ENCODE measurements around the gene KCNMA1. TPM values are rescaled to one million over a fixed set of nuclear protein-coding genes. Genes with fewer than 3 reads are reported as not detected.

KCNMA1 gene
- total and polyA plus RNA-seq, 2 donors (not counting 1 experiment from before 2014, with no cell fraction given), result 0.82 to 3.1 TPM

- no peak overlapping the region for H3K27ac Mint-ChIP-seq
- intact Hi-C loops (cut with micrococcal nuclease), result no loop called here
- CTCF ChIA-PET, result no interaction called here
These were observed 104.3 kb downstream of the KCNMA1 start for GRCh38 chr10:77533146-77533886.

DNA sequence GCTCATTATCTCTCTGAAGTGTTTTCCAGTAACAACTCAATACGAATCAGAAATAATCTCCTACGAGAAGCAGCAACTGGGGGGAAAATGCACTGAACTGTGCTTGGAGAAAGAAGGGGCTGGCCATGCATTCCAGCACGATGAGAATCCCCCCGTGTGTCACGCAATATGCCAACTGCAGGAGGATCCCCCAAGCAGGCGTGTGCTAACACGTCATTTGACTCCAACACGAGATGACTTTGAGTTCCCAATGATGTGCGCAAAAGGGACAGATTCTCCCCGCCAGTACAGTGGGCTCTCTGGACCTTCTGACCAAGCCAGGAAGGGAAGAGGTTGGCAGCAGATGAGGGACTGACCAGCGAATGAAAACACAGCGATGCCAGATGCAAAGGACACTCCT, 105.5 kb downstream of the KCNMA1 start:
- no peaks in the 10 kb centered on the region for H3K9me3 ChIP-seq (ENCODE audit: control extremely low read depth in 1 of 3, control insufficient read depth in 2 of 3, insufficient read depth in 1 of 3, low read length in 2 of 3)
- no peak overlapping the region for H3K4me3 ChIP-seq (ENCODE audit: control extremely low read depth in 1 of 5, extremely low read depth in 1 of 5, insufficient read depth in 1 of 5, low read depth in 2 of 5, low read length in 4 of 5)
- intact Hi-C loops (cut with micrococcal nuclease), result no loop called here
- ChIA-PET POLR2A (no interaction called here), CTCF (no interaction called here)
- no peaks in the 10 kb centered on the region for H3K79me2 ChIP-seq (ENCODE audit: control insufficient read depth, insufficient read depth, low read length)
- peaks cover 0 to 2% (median 0%) of the 10 kb centered on the region in 4 experiments for H3K27me3 ChIP-seq (replicated peaks in 1 of 4; ENCODE audit: control extremely low read depth in 1 of 4, control insufficient read depth in 3 of 4, insufficient read depth in 4 of 4, low read length in 3 of 4)
- no peak for DNase-seq
- no peak overlapping the region for H3K27ac Mint-ChIP-seq
- no peaks in the 10 kb centered on the region for H4K20me1 ChIP-seq (ENCODE audit: control insufficient read depth, insufficient read depth, low read length, poor library complexity, severe bottlenecking)
- WGBS (ENCODE audit: insufficient coverage), result 88% methylated on average over 9 of the region's 12 CpGs
- peaks cover 6 to 8% of the 10 kb centered on the region in 2 donors for H3K4me1 ChIP-seq (ENCODE audit: control insufficient read depth in 2 of 2, insufficient read depth in 2 of 2, low read length in 2 of 2)
- H3K27me3 Mint-ChIP-seq, result peaks cover 3% of the 10 kb centered on the region
- no peak overlapping the region for H3K9ac ChIP-seq (ENCODE audit: low read length)
- H2AFZ ChIP-seq (ENCODE audit: insufficient read depth, low read depth, low read length, poor library complexity, severe bottlenecking), result peak overlapping the region; percentile 24
- ATAC-seq (ENCODE audit: low read depth), result no peak
- H3K9me3 Mint-ChIP-seq (ENCODE audit: insufficient read depth), result no peaks in the 10 kb centered on the region
- H3K36me3 ChIP-seq (replicated peaks in 1 of 2; ENCODE audit: control extremely low read depth in 1 of 2, control insufficient read depth in 1 of 2, extremely low read depth in 1 of 2, insufficient read depth in 2 of 2, low read length in 1 of 2), result no peaks in the 10 kb centered on the region
- H3K4me3 Mint-ChIP-seq, result no peak overlapping the region
- peaks cover 13% of the 10 kb centered on the region for H3K4me1 Mint-ChIP-seq
- H3K4me2 ChIP-seq (replicated peaks; ENCODE audit: low read depth, low read length, poor library complexity, severe bottlenecking), result no peak overlapping the region
- TF ChIP-seq, protein P1, sequence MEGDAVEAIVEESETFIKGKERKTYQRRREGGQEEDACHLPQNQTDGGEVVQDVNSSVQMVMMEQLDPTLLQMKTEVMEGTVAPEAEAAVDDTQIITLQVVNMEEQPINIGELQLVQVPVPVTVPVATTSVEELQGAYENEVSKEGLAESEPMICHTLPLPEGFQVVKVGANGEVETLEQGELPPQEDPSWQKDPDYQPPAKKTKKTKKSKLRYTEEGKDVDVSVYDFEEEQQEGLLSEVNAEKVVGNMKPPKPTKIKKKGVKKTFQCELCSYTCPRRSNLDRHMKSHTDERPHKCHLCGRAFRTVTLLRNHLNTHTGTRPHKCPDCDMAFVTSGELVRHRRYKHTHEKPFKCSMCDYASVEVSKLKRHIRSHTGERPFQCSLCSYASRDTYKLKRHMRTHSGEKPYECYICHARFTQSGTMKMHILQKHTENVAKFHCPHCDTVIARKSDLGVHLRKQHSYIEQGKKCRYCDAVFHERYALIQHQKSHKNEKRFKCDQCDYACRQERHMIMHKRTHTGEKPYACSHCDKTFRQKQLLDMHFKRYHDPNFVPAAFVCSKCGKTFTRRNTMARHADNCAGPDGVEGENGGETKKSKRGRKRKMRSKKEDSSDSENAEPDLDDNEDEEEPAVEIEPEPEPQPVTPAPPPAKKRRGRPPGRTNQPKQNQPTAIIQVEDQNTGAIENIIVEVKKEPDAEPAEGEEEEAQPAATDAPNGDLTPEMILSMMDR (IDR thresholded peaks at IDR 0.05), result no peak
- no peak for TF ChIP-seq EZH2 (IDR thresholded peaks at IDR 0.05; ENCODE audit: borderline replicate concordance, insufficient read depth, low read depth, low read length, poor library complexity, severe bottlenecking)
- H3K27ac ChIP-seq (ENCODE audit: low read length in 2 of 2), result no peak overlapping the region

More at GRCh38 chr10:77533146-77533886, 104.3 kb downstream of the KCNMA1 start:
- Histone ChIP-seq H3K79me2 (ENCODE audit: control insufficient read depth, insufficient read depth, low read length) (no peaks in the 10 kb centered on the region), H3K4me1 (ENCODE audit: control insufficient read depth in 2 of 2, insufficient read depth in 2 of 2, low read length in 2 of 2) (peaks cover 6 to 8% of the 10 kb centered on the region in 2 donors), H3K9ac (ENCODE audit: low read length) (no peak overlapping the region), H3K36me3 (replicated peaks in 1 of 2; ENCODE audit: control extremely low read depth in 1 of 2, control insufficient read depth in 1 of 2, extremely low read depth in 1 of 2, insufficient read depth in 2 of 2, low read length in 1 of 2) (no peaks in the 10 kb centered on the region), H3K4me2 (replicated peaks; ENCODE audit: low read depth, low read length, poor library complexity, severe bottlenecking) (no peak overlapping the region), H3K9me3 (ENCODE audit: control extremely low read depth in 1 of 3, control insufficient read depth in 2 of 3, insufficient read depth in 1 of 3, low read length in 2 of 3) (no peaks in the 10 kb centered on the region), H4K20me1 (ENCODE audit: control insufficient read depth, insufficient read depth, low read length, poor library complexity, severe bottlenecking) (no peaks in the 10 kb centered on the region), H2AFZ (ENCODE audit: insufficient read depth, low read depth, low read length, poor library complexity, severe bottlenecking) (no peak overlapping the region), H3K27me3 (replicated peaks in 1 of 4; ENCODE audit: control extremely low read depth in 1 of 4, control insufficient read depth in 3 of 4, insufficient read depth in 4 of 4, low read length in 3 of 4) (peaks cover 0 to 2% (median 0%) of the 10 kb centered on the region in 4 experiments), H3K4me3 (ENCODE audit: control extremely low read depth in 1 of 5, extremely low read depth in 1 of 5, insufficient read depth in 1 of 5, low read depth in 2 of 5, low read length in 4 of 5) (no peak overlapping the region), H3K27ac (ENCODE audit: low read length in 2 of 2) (no peak overlapping the region)
- 93% methylated on average over 4 of the region's 6 CpGs for WGBS (ENCODE audit: insufficient coverage)
- ATAC-seq (ENCODE audit: low read depth), result no peak
- no peak for DNase-seq
- Mint-ChIP-seq H3K9me3 (ENCODE audit: insufficient read depth) (no peaks in the 10 kb centered on the region), H3K27me3 (peaks cover 3% of the 10 kb centered on the region), H3K4me3 (no peak overlapping the region), H3K4me1 (peaks cover 13% of the 10 kb centered on the region)
- no peak for TF ChIP-seq EZH2 (IDR thresholded peaks at IDR 0.05; ENCODE audit: borderline replicate concordance, insufficient read depth, low read depth, low read length, poor library complexity, severe bottlenecking)
- TF ChIP-seq, protein P1 (IDR thresholded peaks at IDR 0.05), result no peak
- POLR2A ChIA-PET, result no interaction called here

Data from B cell (primary cell).